Measurements from ENCODE around the gene GIT1.
A peak's percentile ranks its signal among the peaks of the same experiment; 100 is the strongest.
"Not testable (repeated sequence)": the region's sequence is repeated elsewhere in the genome, so short reads cannot be mapped to it uniquely, and the experiment has no call there.

The GIT1 gene

DNA sequence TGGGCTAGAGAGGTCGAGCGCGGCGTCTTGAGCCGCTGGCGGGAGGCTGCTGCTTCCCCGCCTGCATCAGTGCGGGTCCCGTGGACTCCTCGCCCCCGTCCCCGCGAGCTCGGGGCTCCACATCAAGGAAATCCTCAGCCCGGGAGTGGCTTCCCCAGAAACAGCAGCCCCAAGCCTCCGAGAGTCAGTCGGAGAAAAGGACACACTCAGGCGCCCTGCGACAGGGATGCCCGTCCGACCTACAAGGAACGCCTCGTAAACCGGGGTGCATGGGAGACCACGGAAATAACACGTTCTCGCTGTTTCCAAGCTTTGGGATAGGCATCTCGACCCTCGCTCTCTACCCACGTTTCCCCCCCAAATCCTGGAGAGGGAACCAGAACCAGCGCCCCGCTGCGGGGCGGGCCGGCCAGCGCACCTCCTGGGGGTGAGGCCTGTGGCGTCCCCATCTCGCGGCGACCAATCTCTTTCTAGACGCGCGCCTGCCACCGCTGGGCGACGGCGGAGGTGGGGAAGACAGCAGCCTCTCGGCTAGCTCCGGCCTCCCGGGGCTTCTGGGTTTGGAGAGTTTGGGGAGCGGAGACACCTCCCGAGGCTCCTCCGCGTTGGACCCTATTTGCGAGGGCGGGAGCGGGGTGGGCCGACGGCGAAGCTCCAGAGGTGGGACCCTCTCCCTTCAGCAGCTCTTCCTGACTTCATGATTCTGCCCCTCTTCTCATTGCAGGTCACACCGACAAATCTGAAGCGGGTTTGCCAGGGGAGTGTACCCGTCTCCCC is 21.7 kb downstream of the GIT1 start:
- TF ChIP-seq GATA1 (IDR thresholded peaks at IDR 0.05; ENCODE audit: low read depth, low read length) = no peak
- no peak for TF ChIP-seq POLR2A (IDR thresholded peaks at IDR 0.05; ENCODE audit: low read length)
- peak; percentile 71 to 74 for DNase-seq

DNA sequence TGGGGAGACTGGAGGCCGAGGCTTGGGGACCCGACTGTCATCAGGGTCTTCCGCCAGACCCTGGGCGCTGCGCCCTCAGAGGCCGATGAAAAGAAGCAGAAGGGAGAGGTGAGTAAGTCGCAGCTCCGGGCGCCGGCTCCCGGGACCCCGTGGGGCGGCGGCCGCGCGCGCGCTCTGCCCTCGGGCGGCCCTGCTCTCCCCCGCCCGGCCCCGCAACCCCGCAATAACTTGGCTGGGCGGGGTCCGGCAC is 22.2 kb downstream of the GIT1 start:
- peak; percentile 50 to 59 for DNase-seq
- no peak for TF ChIP-seq GATA1 (IDR thresholded peaks at IDR 0.05; ENCODE audit: low read depth, low read length)
- TF ChIP-seq POLR2A (IDR thresholded peaks at IDR 0.05; ENCODE audit: low read length) = no peak

DNA sequence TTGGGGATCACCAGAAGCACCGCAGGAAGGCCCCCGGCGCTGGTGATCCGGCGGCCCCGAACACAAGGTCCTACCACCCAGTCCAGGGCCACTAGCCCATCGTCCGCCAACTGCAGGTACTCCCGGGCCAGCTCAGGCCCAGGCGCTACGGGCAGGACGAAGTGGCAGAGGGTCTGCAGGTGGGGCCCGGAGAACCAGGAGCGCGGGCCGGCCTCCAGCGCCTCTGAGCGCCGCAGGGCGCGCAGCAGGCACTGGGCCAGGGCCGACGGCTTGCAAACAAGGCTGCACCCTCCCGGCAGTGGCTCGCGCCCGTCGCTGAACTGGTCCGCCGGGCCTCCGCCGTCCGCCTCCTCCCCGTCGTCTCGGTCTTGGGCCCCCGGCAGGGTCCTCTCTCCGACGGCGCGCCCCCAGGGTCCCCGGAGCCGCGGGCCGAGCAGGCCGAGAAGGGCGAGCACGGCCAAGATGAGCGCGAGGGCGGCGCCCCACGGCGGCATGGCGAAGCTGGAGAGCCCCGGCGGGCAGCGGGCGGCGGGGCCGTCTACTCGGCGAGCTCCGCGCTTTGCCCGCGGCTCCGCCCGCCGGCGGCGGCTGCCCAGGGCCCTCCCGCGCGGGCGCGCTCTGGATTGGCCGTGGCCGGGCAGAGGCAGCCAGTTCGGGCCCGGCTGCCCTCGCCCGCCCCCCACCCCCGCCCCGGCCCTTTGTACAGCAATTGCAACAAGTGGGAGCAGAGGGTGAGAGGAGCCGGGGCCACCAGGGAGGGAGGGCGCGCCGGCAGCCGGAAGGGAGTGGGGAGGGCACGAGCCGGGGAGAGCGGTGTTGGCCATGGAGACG is 22.8 kb downstream of the GIT1 start, which contains the start of gene ABHD15:
ABHD15 (minus strand) TSS at position 565 of the 831 bp plus-strand sequence; CDS start at position 494, 71 bp downstream.
- peak; percentile 71 to 74 for DNase-seq
- TF ChIP-seq POLR2A (IDR thresholded peaks at IDR 0.05; ENCODE audit: low read length) = no peak
- no peak for TF ChIP-seq GATA1 (IDR thresholded peaks at IDR 0.05; ENCODE audit: low read depth, low read length)

DNA sequence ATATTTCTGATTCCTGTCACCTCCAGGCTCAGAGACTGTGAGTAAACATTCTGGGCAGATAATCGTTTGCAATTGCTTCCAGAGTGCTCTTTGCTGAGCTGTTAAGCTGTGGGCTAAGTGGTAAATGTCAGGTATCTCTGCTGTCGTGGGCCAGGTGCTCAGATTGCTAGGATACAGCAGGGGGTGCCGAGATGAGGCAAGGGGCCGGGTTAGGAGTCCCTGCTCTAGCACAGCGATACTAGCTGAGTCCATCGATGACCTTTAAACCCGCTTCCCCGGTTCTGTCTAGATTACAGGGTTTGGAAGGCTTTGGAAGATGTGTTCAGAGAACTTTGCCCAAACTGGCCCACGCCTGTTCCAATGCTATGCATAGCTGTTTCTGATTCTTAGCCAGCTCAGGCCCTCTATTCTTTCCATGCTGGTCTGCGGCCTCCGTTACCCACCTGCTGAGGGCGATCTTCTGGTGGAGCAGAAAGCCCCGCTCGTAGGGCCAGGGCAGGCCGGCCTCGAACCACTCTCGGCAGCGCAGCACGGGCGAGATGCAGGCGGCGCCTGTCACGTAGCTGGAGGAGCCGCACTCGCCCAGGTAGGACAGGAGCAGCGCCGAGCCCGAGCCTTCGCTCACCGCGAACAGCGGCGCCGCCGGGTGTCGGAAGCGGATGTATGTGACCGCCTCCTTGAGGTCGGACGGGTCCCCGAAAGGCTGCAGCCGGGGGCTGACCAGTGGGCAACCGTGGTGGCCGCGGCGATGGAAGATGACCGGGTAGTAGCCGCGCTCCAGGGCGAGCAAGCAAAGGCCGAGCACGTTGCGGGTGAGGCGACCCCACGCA is 23.6 kb downstream of the GIT1 start:
- no peak for TF ChIP-seq GATA1 (IDR thresholded peaks at IDR 0.05; ENCODE audit: low read depth, low read length)
- TF ChIP-seq POLR2A (IDR thresholded peaks at IDR 0.05; ENCODE audit: low read length) = no peak

DNA sequence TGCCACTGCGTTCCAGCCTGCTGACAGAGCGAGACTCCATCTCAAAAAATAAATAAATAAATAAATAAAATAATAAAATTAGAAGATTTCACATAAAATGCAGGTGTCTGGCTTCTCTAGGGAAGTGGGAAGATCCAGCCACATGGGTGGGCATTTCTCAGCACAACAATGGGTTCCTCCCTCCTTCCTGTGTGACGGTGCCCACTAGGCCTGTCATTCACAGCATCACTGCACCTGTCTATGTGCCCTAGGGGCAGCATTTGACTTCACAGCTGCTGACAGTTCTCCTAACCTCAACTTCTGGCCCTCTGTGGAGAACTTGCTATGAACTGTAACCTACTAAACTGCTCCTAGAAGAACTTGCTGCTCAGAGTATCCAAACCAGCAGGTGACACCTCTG is 25.6 kb downstream of the GIT1 start:
- no peak for TF ChIP-seq POLR2A (IDR thresholded peaks at IDR 0.05; ENCODE audit: low read length)
- TF ChIP-seq GATA1 (IDR thresholded peaks at IDR 0.05; ENCODE audit: low read depth, low read length) = no peak
- DNase-seq = no peak

More for the DNA sequence above, 23.6 kb downstream of the GIT1 start:
- peak; percentile 46 to 52 for DNase-seq

DNA sequence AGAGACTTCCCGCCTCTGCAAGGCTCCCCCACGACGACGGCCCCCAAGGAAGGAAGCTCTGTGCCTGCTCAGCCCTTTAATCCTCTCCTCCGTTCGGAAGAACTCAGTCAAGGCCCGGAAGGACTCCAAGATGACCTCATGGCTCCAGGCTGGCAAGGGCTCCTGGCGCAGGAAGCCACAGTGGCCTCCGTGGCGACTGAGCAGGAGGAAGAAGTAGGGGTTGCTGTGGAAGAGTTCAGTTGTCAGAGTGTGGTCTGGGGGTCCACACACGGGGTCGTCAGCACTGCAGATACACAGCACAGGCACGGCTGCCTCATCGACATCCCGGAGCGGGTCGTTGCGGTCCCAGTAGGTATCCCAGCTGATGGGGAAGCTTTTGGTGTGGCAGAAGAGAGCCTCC is 26.8 kb downstream of the GIT1 start:
- TF ChIP-seq GATA1 (IDR thresholded peaks at IDR 0.05; ENCODE audit: low read depth, low read length) = no peak
- no peak for TF ChIP-seq POLR2A (IDR thresholded peaks at IDR 0.05; ENCODE audit: low read length)
- DNase-seq = no peak

DNA sequence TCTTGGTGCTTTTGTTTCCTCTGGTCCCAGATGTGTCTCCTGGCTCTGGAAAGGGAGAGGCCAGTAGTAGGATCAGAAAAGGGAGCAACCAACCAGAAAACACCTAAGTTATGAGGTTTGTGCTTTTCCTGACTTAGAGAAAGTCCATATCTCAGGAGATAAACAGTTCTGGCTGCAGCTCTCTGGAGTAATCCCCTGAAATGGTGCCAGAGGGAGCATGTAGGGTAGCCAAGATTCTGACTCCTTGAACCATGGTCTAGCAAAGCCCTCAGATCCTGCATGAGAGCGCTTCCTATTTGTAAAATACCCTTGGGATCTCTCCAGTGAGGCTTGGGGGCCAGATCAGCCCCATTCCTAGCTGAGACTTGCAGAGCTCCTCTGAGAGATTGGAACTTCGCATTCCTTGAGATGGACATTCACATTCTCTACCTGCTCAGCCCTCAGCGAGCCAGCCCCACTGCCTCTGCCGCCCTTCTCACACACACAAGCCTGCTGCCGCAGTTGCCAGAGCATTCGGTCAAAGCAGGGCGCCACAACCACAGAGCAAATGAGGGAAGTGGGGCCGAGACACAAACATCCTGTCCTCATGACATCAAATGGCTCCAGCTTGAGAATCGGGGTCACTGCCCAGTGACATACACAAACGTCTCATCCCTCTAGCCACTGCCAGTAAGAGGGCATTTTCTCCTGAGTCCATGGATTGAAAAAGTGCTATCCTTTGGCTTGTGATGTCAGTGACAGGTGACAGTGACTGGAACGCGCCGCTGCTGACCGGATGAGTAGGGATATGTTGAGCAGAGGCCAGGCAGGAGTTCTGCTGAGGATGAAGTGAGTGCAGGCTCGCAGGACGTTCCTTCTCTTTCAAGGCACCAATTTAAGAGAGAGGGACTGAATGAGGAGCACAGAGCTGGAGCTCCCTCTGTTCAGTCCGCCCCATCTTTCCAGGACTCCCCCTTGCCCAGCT is 27.6 kb downstream of the GIT1 start:
- no peak for TF ChIP-seq POLR2A (IDR thresholded peaks at IDR 0.05; ENCODE audit: low read length)
- no peak for TF ChIP-seq GATA1 (IDR thresholded peaks at IDR 0.05; ENCODE audit: low read depth, low read length)
- DNase-seq = no peak

DNA sequence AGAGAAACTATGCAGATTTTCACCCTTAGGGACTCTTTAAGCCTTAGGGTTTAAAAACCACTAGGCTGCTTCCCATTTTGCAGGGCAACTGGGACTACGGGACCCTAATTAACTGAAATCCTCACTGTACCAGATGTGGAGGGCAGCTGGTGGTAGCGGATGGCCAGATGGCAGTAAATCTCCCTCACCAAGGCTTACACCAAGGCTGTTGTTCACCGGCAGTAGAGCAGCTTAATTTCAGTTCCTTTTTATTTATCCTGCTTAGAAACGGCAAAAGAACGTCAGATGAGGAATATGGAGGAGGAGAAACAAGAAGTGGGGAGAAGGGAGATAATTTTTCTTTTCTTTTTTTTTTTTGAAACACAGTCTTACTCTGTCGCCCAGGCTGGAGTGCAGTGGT is 29.1 kb downstream of the GIT1 start:
- DNase-seq = no peak
- TF ChIP-seq POLR2A (IDR thresholded peaks at IDR 0.05; ENCODE audit: low read length) (no peak), GATA1 (IDR thresholded peaks at IDR 0.05; ENCODE audit: low read depth, low read length) (no peak)

DNA sequence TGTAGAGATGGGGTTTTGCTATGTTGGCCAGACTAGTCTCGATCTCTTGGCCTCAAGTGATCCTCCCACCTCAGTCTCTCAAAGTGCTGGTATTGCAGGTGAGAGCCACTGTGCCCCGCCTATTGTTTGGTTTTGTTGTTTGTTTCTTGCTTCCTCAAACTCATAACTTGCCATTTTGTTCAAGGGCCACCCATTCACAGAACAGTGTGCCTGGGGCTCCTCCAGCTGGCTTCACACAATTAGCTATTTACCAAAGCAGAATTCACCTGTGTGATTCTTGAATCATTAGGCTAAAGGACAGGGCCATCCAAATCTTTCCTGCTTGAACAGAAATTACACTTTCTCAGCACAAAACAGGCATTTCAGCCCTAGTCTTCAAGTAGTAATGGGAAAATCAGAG is 29.8 kb downstream of the GIT1 start:
- TF ChIP-seq POLR2A (IDR thresholded peaks at IDR 0.05; ENCODE audit: low read length) (no peak), GATA1 (IDR thresholded peaks at IDR 0.05; ENCODE audit: low read depth, low read length) (no peak)
- DNase-seq = no peak

DNA sequence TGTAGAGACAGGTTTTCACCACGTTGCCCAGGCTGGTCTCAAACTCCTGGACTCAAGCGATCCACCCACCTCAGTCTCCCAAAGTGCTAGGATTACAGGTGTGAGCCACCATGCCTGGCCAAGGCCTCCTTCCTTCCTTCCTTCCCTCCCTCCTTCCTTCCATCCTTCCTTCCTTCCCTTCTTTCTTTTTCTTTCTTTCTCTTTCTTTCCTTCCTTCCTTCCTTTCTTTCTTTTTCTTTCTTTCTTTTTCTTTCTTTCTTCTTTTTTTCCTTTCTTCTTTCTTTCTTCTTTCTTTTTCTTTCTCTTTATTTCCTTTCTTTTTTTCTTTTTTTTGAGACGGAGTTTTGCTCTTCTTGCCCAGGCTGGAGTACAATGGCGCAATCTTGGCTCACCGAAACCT is 31.3 kb downstream of the GIT1 start:
- not testable (repeated sequence) for DNase-seq

DNA sequence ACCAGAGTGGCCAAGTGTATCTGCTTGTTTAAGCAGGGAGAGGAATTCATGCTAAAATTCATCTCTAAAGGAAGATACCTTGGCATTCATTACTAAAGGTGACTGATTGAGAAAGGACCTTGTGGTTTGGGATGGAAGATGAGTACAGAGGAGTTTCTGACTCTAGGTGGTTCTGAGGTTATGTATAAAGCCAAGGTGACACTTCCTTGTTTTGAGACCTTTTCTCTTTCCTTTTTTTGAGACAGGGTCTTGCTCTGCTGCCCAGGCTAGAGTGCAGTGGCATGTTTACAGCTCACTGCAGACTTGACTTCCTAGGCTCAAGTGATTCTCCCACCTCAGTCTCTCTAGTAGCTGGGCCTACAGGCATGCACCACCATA is 31.7 kb downstream of the GIT1 start:
- DNase-seq = no peak
- no peak for TF ChIP-seq GATA1 (IDR thresholded peaks at IDR 0.05; ENCODE audit: low read depth, low read length)
- TF ChIP-seq POLR2A (IDR thresholded peaks at IDR 0.05; ENCODE audit: low read length) = no peak

DNA sequence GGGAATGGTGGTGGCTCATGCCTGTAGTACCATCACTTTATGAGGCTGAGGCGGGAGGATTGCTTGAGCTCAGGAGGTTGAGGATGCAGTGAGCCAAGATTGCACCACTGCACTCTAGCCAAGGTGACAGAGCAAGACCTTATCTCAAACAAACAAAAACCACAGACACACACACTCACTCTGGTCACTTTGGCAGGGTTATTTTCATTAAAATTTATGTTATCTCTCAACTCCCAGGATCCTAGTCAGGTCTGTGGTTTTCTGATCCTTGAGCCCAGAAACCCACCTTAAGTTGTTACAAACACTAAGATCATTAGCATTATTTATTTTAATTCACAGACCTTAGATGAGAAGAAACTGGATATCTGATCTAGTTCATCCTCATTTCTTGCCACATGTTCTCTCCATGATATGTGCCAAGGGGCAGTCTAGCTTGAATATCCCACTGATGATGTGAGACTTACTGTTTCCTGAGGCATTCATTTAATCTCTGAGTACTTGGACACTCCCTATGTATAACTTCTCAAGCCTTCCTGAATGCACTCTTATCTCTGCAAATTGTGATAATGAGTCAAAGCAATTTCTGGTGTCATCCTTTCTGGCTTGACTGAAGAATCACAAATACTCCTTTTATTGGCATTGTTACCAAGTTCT is 32.2 kb downstream of the GIT1 start:
- DNase-seq = peak; percentile 29 to 61
- TF ChIP-seq GATA1 (IDR thresholded peaks at IDR 0.05; ENCODE audit: low read depth, low read length) (no peak), POLR2A (IDR thresholded peaks at IDR 0.05; ENCODE audit: low read length) (no peak)

DNA sequence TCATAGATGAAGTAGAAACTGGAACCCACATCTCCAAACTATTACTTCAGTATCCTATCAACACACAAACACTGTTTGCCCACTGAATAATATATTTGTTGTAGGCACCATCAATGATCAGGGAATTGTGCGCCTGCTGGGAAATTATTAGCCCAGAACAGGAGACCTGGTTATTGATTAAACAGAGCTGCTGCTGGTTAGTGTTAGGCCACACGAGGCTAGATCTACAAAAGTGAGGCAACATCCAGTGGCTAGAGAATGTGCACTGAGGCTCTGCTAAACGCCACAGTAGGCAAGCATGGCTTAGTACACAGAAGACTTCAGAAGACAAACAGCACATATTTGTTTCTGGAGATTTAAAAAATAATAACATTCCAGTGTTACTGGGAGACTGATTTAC is 33.6 kb downstream of the GIT1 start:
- no peak for DNase-seq
- TF ChIP-seq GATA1 (IDR thresholded peaks at IDR 0.05; ENCODE audit: low read depth, low read length) = no peak
